Measurements from ENCODE around the gene TMEM94. TPM values are rescaled to one million over a fixed set of nuclear protein-coding genes. Genes with fewer than 3 reads are reported as not detected.

Gene TMEM94
- total RNA-seq, 1 experiment from 2014 or later, result 61.4 TPM

DNA sequence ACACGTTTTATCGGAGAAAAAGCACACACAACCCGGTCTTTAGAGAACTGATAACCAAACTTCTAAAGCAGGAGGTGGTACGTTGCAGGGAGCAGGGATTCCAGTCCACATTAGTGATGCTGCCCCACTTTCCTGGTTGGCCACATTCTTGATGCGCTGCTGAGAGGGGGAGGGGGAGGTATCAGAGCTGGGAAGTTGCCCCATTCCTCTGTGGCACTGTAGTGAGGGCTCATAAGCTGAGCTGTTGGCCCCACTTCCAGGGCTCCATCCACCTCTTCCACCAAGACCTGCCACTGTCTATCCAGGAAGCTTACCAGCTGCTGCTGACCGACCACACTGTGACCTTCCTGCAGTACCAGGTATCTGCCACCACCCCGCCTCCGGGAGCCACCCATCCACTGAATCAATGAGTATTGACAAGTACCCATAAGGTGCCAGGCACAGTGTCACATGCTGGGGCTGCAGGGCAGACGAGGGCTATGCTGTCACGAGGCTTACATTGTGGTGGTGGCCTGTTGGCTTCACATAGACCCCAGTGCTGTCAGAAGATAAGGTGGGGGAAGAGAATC, 60.9 kb downstream of the TMEM94 start:
- DNase-seq, result peak; percentile 71
- Mint-ChIP-seq H3K36me3 (ENCODE audit: insufficient read depth in 1 of 3, low read depth in 3 of 3) (peaks cover 13 to 51% (median 46%) of the 10 kb centered on the region in 3 experiments; a peak in 6 of 7 replicates), H3K27ac (no peak overlapping the region; a peak in 1 of 7 replicates), H3K4me1 (peaks cover 17 to 26% of the 10 kb centered on the region in 2 experiments), H3K9me3 (no peaks in the 10 kb centered on the region), H3K4me3 (peak overlapping the region; percentile 85 to 89), H3K27me3 (ENCODE audit: low read depth) (no peaks in the 10 kb centered on the region; the same call in 1 of the 2 replicates)
- Histone ChIP-seq H3K4me2 (ENCODE audit: insufficient read depth, insufficient read length, low read length) (peak overlapping the region; percentile 76), H3K4ac (ENCODE audit: low read depth, low read length) (no peak overlapping the region), H3K79me1 (ENCODE audit: insufficient read depth, low read depth, low read length, poor library complexity, severe bottlenecking) (no peaks in the 10 kb centered on the region), H4K91ac (ENCODE audit: insufficient read length, low read depth, low read length) (no peak overlapping the region), H4K5ac (ENCODE audit: insufficient read length, low read depth, low read length) (no peak overlapping the region), H3K23ac (ENCODE audit: insufficient read length, low read depth, low read length) (no peak overlapping the region), H3T11ph (ENCODE audit: low read length) (no peak overlapping the region), H3K79me2 (ENCODE audit: insufficient read depth, low read length) (no peaks in the 10 kb centered on the region; the same call in 1 of the 2 replicates), H2AK5ac (ENCODE audit: insufficient read length, low read length) (no peak overlapping the region), H2BK15ac (ENCODE audit: low read depth, low read length) (no peak overlapping the region), H4K20me1 (ENCODE audit: control insufficient read depth, insufficient read depth, insufficient read length) (no peaks in the 10 kb centered on the region), H3K9me3 (ENCODE audit: control insufficient read depth, low read depth, low read length) (no peaks in the 10 kb centered on the region), H3K9ac (ENCODE audit: extremely low read depth, insufficient read length, low read length) (no peak overlapping the region), H2BK120ac (ENCODE audit: low read depth, low read length, poor library complexity, severe bottlenecking) (no peak overlapping the region), H3K18ac (ENCODE audit: insufficient read length, low read depth, low read length) (no peak overlapping the region), H3K27ac (ENCODE audit: insufficient read length, low read depth, low read length) (no peak overlapping the region), H2BK12ac (ENCODE audit: insufficient read length, low read depth, low read length) (no peak overlapping the region), H3K23me2 (ENCODE audit: insufficient read length, low read depth, low read length, poor library complexity, severe bottlenecking) (peaks cover 8% of the 10 kb centered on the region), H2BK5ac (ENCODE audit: insufficient read length, low read length) (no peak overlapping the region), H3K27me3 (ENCODE audit: insufficient read depth, low read length) (no peaks in the 10 kb centered on the region), H3K56ac (ENCODE audit: insufficient read length, low read depth, low read length) (no peak overlapping the region), H3K4me1 (ENCODE audit: insufficient read depth, low read length) (no peaks in the 10 kb centered on the region; the same call in 1 of the 2 replicates), H2AFZ (ENCODE audit: low read length) (no peak overlapping the region), H2BK20ac (ENCODE audit: low read depth, low read length, poor library complexity, severe bottlenecking) (no peak overlapping the region), H3K14ac (ENCODE audit: insufficient read depth, low read length) (no peak overlapping the region), H4K8ac (replicated peaks; ENCODE audit: insufficient read length, low read depth, low read length) (no peak overlapping the region)
- WGBS (ENCODE audit: extremely low coverage, insufficient read length, low lambda C conversion rate), result no CpG with 5 or more reads among the region's 10 CpGs
- TF ChIP-seq, protein P1, sequence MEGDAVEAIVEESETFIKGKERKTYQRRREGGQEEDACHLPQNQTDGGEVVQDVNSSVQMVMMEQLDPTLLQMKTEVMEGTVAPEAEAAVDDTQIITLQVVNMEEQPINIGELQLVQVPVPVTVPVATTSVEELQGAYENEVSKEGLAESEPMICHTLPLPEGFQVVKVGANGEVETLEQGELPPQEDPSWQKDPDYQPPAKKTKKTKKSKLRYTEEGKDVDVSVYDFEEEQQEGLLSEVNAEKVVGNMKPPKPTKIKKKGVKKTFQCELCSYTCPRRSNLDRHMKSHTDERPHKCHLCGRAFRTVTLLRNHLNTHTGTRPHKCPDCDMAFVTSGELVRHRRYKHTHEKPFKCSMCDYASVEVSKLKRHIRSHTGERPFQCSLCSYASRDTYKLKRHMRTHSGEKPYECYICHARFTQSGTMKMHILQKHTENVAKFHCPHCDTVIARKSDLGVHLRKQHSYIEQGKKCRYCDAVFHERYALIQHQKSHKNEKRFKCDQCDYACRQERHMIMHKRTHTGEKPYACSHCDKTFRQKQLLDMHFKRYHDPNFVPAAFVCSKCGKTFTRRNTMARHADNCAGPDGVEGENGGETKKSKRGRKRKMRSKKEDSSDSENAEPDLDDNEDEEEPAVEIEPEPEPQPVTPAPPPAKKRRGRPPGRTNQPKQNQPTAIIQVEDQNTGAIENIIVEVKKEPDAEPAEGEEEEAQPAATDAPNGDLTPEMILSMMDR (conservative IDR thresholded peaks at IDR 0.05), result peak; percentile 23; the same call in 2 of the 3 replicates
